GM11168 (cell line): ENCODE data around the gene TPI1.

Experiments used
- in situ Hi-C: fragments of 300-500 bp; cut with MboI; formaldehyde crosslinking; loops from one replicate; pipeline ENCODE4 v1.12.0; 2022; ENCODE audit warnings: low sequenced_read_pairs; ENCODE audit not compliant: unreplicated experiment

TPI1 gene

GRCh38 chr12:6867413-6868210, at the start of gene TPI1:
TSS of gene TPI1 (plus strand) at chr12:6867531. CDS start at chr12:6867567, 36 bp downstream.
- in situ Hi-C loops, result no loop called here

- in situ Hi-C loops, result no loop called here
Measured at GRCh38 chr12:6817662-6818157, 49.6 kb upstream of the TPI1 start.

- in situ Hi-C loops, result no loop called here
Measured at GRCh38 chr12:6818222-6818621, 49.1 kb upstream of the TPI1 start.

- in situ Hi-C loops, result no loop called here
Measured at GRCh38 chr12:6818645-6819044, 48.7 kb upstream of the TPI1 start.

- in situ Hi-C loops, result no loop called here
Measured at GRCh38 chr12:6819106-6820030, 48.0 kb upstream of the TPI1 start.

- in situ Hi-C loops, result no loop called here
Measured at GRCh38 chr12:6820166-6820565, 47.2 kb upstream of the TPI1 start.

- in situ Hi-C loops, result no loop called here
Measured at GRCh38 chr12:6821591-6822425, 45.5 kb upstream of the TPI1 start, which contains the start of gene GPR162. TSS of gene GPR162 (plus strand) at chr12:6821821. CDS start at chr12:6823899, 2,078 bp downstream.

GRCh38 chr12:6822426-6823135, 44.8 kb upstream of the TPI1 start:
- in situ Hi-C loops, result no loop called here

- in situ Hi-C loops, result no loop called here
Measured at GRCh38 chr12:6823182-6824084, 43.9 kb upstream of the TPI1 start.

GRCh38 chr12:6824085-6824775, 43.1 kb upstream of the TPI1 start:
- in situ Hi-C loops, result no loop called here

- in situ Hi-C loops, result no loop called here
Measured at GRCh38 chr12:6824901-6825381, 42.4 kb upstream of the TPI1 start.

GRCh38 chr12:6825398-6826124, 41.8 kb upstream of the TPI1 start:
- in situ Hi-C loops, result no loop called here

- in situ Hi-C loops, result no loop called here
Measured at GRCh38 chr12:6826125-6826733, 41.1 kb upstream of the TPI1 start.

- in situ Hi-C loops, result no loop called here
Measured at GRCh38 chr12:6826734-6827436, 40.4 kb upstream of the TPI1 start.

- in situ Hi-C loops, result no loop called here
Measured at GRCh38 chr12:6827437-6827911, 39.9 kb upstream of the TPI1 start.
